SHP77 (cell line): ENCODE data around the gene TBL1X.
"Not testable (repeated sequence)": the region's sequence is repeated elsewhere in the genome, so short reads cannot be mapped to it uniquely, and the experiment has no call there.

Experiments
- DNase-seq, 2 experiments: peaks; one replicate each; lab custom pipeline; 2025; lab: John Stamatoyannopoulos, UW

TBL1X gene

DNA sequence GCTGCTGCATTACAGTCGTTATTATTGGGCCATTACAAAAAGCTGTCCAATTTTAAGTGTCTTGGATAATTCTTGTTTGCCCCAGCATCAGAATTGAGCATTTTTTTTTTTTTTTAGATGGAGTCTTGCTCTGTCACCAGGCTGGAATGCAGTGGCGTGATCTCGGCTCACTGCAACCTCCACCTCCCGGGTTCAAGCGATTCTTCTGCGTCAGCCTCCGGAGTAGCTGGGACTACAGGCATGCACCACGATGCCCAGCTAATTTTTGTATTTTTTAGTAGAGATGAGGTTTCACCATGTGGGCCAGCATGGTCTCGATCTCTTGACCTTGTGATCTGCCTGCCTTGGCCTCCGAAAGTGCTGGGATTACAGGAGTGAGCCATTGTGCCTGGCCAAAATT, 71.3 kb downstream of the TBL1X start:
- DNase-seq: not testable (repeated sequence)

DNA sequence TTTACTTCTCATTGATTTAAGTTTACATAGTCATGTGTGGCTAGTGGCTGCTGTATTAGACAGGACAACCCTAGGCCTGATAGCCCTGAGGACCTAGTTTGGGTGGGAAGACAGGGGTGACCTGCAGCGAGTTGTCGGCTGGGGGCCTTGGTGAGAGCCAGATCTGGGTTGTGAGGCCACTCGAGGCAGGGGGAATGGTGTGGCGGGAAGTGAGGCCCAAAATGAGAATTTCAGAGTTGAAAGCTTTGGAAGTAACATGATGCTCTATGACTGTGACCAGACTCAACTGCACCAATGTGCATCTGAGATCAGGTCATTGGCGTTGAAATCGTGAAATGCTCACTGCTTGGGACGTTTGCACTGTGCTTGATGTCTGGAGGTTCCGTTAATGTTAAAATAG, 72.9 kb downstream of the TBL1X start:
- no peak for DNase-seq

DNA sequence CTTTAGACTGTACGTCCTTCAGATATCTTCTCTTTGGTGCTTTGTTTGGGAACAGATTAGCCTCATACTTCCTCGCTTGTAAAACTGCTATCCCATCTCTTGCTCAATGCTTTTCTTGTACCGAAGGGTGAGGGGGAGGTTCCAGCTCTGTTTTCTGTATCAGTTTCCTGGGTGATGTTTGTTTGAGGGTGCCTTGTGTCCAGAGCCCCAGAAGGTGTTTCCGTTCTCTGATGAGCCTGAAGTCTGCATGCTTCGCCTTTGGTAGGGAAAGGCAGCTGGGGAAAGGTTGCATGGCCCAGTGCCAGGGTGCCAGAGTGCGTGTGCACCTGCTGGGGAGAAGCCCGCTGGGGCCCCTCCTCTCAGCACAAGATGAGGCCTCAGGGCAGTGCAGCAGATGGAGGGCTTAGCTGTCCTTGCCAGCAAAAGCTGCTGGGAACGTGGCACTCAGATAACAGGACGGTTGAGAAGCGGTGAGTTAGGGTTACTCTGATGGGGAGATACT, 73.7 kb downstream of the TBL1X start:
- peak; percentile 73 to 74 for DNase-seq

DNA sequence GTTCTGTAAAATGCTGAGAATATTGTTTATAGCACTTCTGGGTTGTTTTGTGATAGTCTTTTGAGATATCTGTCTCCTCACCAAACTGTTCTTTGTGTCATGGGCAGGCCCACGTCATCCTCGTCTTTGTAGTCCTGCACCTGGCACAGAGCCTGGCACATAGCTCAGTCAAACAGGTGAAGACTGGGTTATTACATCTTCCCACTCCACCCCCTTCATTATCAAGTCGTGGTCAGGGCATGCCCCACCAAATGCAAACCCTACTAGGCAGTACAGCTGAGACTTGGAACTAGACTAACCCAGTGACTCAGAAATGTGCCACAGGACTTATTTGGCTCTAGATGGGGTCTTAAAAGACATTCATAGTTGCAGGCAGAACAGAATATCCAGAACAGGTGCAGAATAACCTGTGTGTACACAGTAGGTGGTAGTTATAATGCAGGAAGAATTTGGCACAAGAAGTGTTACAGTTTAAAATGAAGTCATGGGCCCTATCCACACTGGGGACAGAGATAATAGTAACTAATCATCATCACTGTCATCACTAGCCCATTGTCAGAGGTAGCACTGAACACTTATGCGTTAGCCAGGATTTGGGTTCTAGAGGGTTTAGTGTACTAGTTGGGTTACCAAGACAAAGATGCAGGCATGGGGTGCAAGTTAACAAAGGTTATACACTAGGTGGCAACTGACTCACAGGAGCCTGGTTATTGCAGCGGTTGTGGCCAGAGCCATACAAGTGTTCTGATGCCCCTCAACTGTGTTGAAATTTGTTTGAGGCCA, 74.9 kb downstream of the TBL1X start:
- peak; percentile 31 to 44 for DNase-seq

DNA sequence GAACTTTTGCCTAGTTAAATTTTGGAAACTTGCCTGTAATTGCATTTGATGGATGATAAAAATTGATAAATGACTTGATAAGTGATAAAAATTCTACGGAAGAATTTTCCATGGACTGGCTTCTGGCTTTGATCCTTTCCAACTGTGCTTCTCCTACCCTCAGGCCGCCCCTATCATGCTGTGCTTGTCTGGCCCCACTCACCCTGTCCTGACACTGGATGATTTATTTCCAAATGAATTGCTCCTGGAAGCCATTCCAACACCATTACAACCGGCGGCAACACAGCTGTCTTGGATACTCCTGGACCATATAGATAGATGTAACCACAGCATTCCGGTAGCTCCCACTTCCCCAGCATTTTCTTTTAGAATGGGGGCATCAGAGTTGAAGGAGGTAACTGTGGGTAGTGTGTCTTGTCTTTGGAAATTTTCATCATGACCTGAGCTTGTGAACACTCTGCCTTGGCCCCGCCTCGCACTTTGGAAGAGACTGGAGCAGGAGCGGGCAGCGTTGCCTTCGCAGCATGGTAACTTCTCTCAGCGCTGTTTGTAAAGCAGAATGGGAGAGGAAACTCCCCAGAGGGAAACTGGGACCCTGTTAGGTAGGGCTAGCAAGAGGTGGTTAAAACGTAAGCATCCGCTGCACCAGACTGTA, 77.4 kb downstream of the TBL1X start:
- DNase-seq: no peak

DNA sequence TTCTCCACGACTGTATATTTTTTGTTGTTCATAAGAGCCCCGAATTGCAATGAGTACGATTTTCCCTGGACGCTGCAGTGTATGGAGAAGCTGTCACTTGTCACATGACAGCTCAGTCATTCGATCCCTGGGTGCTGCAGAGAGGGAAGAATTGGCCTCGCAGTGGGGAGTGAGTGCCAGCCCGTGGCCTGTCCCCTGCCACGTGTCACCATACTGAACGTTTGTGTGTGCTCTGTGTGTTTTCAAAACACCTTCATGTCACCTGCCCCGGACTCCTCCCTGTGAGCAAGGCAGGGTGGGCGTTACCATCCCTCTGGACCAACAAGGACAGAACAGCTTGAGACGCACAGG, 77.9 kb downstream of the TBL1X start:
- no peak for DNase-seq

DNA sequence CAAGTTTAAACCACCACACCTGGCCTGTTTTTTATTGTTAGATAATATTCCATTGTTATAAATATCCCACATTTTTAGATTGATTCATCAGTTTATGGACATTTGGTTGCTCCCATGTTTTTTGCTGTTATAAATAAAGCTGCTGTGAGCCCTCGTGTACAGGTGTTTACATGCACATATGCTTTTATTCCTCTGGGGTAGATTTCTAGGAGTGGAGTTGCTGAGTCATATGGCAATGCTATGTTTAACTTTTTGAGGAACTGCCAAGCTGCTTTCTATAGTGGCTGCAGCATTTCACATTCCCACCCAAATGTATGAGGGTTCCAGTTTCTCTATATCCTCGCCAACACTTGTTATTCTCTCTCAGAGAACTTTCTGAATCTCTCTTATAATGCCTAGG, 90.5 kb downstream of the TBL1X start:
- no peak for DNase-seq

DNA sequence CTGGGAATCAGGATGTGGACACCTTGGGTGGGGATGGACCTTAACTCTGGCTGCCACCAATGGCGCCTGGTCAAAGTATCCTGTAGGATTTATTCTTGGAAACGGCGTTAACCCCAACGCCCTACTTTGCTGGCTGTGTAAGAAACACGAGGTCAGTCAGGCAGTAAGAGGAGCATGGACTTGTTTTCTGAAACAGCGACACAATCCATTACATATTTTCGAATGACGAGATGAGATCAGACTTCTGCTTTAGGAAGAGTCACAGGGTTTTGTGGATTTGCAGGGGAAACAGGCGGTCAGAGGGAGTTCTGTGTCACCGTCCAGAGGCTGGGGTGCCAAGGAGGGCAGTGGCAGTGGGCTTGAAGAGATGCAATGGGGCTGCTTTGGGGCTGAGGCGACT, 92.2 kb downstream of the TBL1X start:
- DNase-seq: no peak

DNA sequence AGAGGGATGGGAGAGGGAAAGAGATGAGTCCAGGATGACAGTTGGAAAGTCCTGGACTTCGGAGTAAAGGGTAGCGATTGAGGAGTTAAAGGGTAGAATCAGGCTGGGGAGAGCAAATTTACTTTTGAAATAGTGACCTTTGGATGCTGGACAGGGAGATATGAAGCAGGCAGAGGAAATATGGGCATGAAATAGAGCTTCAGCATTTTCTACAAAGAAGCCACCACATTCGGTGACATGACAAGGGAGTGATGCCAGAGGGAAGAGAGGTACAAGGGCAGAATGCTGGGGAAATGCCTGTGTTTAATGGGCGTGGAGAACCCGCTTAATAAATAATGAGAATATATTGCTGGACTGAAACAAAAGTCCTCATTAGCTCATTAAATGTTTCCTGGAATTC, 92.7 kb downstream of the TBL1X start:
- DNase-seq: no peak

DNA sequence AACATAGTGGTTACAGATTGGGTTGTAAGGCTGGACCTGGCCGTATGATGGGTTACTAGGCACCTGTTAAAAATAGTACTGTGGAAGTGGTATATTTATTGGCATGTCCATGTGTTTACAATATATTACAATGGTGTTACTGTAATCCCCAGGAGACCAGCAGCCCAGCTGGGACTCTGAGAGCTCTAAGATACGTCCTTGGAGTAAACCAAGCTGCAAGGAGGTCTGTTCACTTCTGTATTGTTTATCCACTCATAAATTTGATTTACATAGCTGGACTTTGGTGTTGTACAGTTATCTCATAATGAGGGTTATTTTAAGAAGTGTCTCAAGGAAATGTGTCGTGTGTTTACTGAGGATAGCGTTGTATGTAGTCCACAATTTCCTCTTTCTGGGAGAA, 93.8 kb downstream of the TBL1X start:
- DNase-seq: no peak

DNA sequence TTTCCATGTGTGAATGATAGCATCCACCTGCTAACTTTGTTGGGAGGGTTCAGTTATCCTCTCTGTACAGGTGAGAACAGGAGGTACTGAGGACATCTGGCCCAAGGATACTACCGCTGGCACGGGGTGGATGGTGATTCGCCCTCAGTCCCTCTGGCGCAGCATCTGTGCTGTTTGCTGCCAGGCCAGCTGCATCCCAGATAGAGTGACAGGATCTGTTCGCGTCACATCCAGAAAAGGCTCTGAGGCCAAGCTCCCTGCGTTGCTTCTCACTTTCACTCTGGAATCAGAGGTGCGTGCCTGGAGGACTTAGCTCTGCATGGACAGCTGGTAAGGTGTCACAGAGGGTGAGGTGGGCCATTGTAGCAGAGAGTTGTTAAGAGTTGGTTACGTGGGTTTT, 95.4 kb downstream of the TBL1X start:
- DNase-seq: peak; percentile 4 to 21

DNA sequence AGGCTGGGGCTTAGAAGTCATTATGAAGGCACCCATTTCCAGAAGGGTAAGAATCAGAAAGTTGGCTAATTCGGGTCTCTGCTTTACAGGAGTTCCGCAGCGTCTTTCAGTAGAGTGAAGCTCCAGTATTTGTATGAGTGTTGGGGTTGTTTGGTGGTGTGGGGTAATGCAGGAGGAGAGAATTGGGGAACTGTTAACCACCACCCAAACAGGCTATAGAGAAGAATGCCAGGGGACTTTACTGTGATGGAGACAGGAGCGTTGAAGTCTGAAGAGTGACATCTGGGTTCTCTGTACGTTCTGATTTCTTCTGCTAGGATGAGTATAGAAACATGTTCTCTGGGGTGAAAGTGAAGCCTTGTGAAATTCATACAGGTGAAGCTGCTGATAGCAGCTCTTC, 96.3 kb downstream of the TBL1X start:
- no peak for DNase-seq

DNA sequence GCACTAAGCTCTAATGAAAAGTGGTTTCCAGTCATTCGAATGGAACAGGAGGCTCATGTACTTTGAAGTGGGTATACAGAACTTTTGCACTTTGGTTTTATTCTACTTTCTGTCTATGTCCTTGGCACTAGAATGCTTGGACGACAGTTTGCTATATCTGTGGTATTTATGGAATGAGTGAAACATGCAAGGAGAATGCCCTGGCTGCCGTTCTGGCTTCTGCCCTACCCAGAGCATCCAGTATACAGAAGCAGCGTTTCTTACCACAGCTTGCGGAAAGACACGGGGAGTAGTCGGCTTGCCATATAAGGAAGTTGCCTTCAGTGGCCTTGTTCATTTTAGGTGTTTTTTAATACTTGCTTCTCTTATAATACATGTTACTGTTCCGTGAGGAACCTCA, 98.0 kb downstream of the TBL1X start:
- DNase-seq: no peak

DNA sequence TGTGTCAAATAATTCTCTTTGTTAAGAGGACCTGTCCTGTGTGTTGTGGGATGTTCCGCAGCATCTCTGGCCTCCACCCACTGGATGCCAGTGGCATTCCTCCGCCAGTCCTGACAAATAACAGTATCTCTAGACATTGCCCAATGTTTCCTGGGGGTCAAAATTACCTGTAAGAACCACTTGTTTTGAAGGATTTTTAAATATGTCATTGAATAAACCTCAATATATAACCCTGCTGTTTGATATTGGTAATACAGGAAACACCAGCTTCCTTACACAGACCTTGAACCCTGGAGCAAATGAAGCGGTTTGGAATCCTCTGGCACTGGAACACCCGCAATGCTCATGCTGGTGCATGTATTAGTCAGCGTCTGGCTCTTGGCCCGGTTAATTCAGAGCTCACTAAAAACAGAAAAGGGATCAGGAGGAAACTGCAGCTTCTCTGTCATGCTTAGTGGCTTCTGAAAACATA, 101.3 kb downstream of the TBL1X start:
- no peak for DNase-seq

DNA sequence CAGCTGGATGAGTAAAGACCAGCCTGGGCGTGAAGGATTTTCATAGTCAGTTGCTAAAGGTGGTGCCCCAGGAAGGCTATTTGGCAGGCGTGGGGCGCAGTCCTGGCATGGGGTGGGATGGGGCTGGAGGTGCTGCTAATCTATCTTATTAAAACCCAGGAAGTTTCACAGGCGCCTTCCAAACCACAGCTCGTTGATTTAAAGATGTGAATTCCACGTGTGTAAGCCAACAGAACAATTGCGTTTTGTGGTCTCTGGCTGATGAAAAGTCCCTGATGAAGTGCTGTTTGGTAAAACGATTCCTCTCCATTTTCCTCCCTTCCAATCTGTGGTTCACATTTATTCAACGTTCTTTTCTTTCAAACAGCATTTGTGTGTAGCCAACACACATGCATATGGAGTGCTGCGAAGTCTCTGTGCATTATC, 105.0 kb downstream of the TBL1X start:
- DNase-seq: no peak

DNA sequence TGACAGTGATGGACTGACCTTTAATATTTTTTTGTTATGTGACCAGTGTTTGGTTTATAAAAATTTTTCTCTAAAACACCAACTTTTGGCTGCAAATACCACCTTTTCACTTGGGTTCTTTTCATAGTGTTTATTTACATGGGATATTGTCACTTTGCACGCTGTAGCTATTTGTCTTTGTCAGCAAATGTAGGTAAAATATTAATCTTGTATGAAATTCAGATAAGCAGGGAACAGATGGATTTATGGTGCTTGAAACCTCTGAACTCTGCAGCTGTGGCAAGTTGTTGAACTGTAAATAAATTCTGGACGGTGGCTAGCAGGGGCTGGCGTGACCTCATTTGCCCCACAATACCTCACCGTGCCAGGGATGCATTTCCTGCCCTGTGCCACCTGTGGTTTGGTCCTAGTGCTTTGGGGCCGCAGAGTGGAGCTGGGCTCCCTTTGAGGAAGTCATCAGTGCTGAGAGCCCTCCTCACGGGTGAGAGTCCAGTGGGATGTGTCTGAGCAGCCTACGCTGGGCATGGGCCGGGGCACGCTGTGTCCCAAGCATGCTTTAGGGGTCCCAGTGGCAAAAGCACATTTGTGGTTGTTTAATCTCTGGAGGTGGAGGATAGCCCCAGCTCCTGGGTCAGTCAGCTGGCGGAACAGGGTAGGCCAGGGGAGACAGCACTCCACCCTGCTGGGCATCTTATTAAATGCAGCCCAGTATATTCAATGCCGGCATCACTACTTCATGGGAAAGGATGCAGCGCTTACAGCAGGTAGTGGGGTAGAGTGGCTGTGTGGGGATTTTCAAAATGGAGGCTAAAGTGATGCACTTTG, 108.6 kb downstream of the TBL1X start:
- DNase-seq: peak in 1 of 2 experiments; percentile 21

DNA sequence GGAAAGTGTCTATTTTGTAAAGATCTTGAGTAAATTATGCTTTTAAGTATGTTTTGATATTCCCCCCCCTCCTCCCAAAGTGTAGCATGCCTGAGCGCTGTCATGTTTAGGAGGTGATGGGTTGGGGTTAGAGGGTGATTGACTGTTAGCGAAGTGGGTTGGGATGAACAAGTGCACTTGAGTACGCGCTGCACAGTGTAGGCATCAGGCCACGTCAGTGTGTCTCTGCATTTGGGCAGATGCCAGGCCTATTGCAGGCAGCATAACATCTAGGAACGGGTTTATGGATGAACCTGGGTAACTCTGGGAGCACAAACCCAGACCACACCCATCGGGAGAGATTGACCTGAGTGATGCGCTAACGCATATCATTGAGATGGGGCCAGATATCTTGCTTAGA, 111.2 kb downstream of the TBL1X start:
- DNase-seq: peak in 1 of 2 experiments; percentile 13

DNA sequence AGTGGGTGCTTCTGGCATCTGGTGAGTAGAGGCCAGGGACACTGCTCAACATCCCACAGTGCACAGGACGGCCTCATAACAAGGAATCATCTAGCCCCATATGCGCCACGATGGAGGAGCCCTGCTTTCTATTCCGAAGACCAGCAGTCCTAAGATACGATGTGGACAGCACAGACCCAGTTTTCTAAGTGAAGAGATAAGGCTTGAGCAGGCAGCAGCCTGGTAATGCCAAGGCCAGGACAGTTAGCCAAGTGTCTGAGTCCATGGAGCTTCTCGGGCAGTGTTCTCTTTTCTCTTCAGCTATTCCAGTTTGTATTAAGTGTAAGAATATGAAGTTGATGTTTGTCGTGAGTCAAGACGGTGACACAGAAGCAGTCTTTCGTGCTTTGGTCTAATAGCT, 112.7 kb downstream of the TBL1X start:
- no peak for DNase-seq

DNA sequence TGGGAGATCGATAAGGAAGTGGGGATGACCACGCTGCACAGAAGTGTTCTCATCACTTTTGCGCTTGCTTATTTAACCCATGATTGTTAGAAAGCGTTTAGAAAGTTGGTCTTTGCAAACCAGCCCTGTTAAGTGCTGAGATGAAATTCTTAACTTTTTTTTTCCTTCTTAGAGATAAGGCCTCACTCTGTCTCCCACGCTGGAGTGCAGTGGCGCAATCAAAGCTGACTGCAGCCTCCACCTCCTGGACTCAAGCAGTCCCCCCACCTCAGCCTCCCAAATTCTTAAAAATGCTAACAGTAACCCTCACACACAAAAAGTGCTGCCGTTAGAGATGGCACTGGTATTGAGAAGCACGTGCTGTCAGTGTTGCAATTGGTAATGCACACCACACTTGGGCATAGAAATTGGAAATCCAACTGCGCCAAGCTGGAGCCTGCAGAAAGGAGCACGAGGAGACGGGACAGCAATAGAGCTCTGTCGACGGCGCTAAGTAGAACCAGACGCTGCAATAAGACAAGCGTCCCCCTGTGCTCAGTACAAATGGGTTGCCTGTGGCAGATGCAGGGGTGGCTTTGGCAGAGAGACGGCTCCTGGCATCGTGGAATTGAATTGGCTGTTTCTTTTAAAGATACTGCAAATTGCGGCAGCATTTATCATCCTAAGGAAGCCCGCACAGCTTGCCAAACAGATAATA, 113.4 kb downstream of the TBL1X start:
- DNase-seq: no peak

DNA sequence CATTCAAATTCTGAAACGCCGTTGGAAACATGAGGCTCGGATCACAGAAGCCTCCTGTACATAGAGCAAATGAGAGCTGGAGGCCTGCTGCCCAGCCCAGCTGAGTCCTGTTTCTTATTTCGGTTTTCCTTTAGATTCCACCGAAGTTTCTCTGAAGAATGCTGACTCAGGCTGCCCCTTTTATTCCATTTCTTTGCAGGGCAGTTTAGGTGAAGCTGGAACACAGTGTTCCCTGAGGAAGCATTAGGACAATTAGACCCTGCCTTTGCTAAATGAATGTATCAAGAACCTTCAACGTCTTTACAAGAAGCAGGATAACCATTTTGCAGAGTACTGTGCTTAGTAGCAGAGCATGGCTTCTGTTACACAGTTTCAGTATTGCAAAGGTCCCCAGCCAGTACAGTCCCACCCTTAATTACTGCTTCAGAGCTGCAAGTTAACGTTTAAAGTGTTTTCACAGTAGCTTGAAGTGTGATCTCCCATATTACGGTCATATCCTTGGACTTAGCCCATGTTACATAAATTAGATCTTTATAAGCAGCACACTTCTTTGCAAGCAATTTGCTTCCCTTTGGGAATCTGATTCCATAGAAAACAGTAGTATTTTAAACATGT, 117.0 kb downstream of the TBL1X start:
- no peak for DNase-seq

DNA sequence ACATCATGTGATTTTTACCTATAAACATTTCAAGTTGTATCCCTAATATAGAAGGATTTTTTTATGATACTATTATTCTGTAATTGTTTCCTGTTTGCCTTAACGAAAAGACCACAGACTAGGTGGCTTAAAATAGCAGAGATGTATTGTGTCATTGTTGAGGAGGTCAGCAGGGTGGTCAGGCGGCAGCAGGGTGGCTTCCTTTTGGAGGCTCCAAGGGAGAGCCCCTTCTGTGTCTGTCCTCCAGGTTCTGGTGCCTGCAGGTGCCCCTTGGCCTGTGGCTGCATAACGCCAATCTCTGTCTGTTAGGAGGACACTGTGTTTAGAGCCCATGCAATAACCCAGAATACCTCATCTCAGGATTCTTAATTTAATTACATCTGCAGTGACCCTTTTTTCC, 118.1 kb downstream of the TBL1X start:
- DNase-seq: no peak

DNA sequence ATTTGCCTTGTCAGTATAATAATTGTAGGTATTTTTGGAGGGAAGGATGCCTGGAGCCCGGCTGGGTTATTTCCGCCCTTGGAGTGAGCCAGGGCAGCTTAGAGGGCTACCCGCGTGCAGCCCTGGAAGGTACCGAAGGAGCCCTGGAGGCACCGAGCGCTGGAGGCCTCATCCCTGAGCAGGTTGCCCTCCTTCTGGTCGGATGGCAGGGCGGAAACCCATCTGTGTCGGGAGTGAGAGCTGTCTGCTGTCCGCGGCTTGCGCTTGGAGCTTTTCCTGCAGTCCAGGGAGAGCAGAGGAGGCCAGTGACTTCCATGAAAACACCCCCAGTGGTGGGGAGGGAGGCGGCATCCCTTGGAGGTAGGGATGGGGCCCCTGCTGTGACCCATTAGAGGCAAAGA, 122.1 kb downstream of the TBL1X start:
- DNase-seq: peak in 1 of 2 experiments; percentile 12
